ENCODE measurements around the gene STX1A. TPM values are rescaled to one million over a fixed set of nuclear protein-coding genes. Genes with fewer than 3 reads are reported as not detected.

The STX1A gene
- polyA plus RNA-seq, 1 donor (not counting 4 experiments of a cell fraction or from before 2014, with no cell fraction given): 22.4 TPM

DNA sequence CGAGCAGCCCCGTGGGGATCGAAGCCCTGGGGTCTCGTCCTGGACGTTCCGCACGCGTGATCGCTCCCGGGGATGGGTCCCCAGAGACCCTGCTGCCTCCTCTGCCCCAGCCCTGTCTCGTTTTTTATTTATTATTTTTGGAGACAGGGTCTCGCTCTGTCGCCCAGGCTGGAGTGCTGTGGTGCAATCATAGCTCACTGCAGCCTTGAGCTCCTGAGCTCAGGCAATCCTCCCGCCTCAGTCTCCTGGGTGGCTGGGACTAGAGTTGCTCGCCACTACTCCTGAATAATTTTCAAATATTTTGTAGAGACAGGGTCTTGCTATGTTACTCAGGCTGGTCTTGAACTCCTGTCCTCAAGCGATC is 319 bp upstream of the STX1A start:
- Histone ChIP-seq H3K9ac (ENCODE audit: control insufficient read depth, extremely low read depth, insufficient read depth, low read length) (peak overlapping the region; percentile 15), H3K27me3 (ENCODE audit: control insufficient read depth, extremely low read depth, insufficient read depth, low read length) (no peaks in the 10 kb centered on the region), H3K4me1 (ENCODE audit: control insufficient read depth, extremely low read depth, insufficient read depth, low read length) (peaks cover 33% of the 10 kb centered on the region), H4K20me1 (ENCODE audit: control insufficient read depth, extremely low read depth, insufficient read depth, low read length) (peaks cover 25% of the 10 kb centered on the region), H3K9me1 (ENCODE audit: control insufficient read depth, extremely low read depth, insufficient read depth, low read length) (peaks cover 10% of the 10 kb centered on the region), H3K79me2 (ENCODE audit: control insufficient read depth, insufficient read depth, low read length) (peaks cover 36% of the 10 kb centered on the region), H3K9me3 (ENCODE audit: control insufficient read depth, low read depth, low read length) (no peaks in the 10 kb centered on the region), H3K36me3 (ENCODE audit: control insufficient read depth in 2 of 2, extremely low read depth in 1 of 2, insufficient read depth in 2 of 2, low read length in 2 of 2) (peaks cover 3 to 8% of the 10 kb centered on the region in 2 experiments), H3K27ac (ENCODE audit: control insufficient read depth, insufficient read depth, low read length) (no peak overlapping the region), H2AFZ (ENCODE audit: control insufficient read depth, low read length) (no peak overlapping the region), H3K4me2 (ENCODE audit: control insufficient read depth, extremely low read depth, insufficient read depth, low read depth, low read length) (peak overlapping the region; percentile 58), H3K4me3 (ENCODE audit: control insufficient read depth in 2 of 3, extremely low read depth in 1 of 3, insufficient read depth in 2 of 3, low read depth in 1 of 3, low read length in 3 of 3) (peak overlapping the region in 2 of 3 experiments; percentile 12 to 42)
- FAIRE-seq: no peak
- dilution Hi-C loops (cut with MboI; ENCODE audit: extremely low pct_ligation_motif_present, low sequenced_read_pairs): no loop called here
- no peak for DNase-seq (ENCODE audit: low read depth, low spot score)
- TF ChIP-seq EZH2 (IDR thresholded peaks at IDR 0.05; ENCODE audit: low read length): no peak
- TF ChIP-seq CTCF (optimal IDR thresholded peaks at IDR 0.05 in 1 of 3, IDR thresholded peaks at IDR 0.05 in 1 of 3, conservative IDR thresholded peaks at IDR 0.05 in 1 of 3; ENCODE audit: extremely low read depth in 1 of 3, insufficient read depth in 2 of 3, low read length in 3 of 3): no peak

DNA sequence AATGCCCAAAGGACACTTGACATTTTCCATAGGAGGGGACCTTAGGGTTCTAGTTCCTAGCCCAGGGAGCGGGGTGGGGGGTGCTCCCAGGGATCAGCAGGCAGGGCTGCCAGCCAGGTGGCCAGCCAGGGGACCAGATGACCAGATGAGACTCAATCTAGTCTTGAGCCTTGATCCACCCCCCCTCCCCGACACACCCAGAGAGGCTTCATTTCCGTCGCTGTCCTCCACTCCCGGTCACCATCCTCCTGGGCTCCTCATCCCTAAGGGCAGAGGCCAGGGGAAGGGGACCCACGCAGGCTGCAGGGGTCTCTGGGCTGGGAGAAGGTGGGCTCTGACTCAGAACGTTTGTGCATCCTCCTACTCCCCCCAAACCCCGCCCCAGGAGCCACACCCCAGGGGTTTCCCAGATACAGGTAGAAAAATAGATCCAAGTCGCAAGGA is 1.0 kb downstream of the STX1A start:
- peak overlapping the region; percentile 96 for H3K4me2 ChIP-seq (ENCODE audit: control insufficient read depth, extremely low read depth, insufficient read depth, low read depth, low read length)
- H3K9ac ChIP-seq (ENCODE audit: control insufficient read depth, extremely low read depth, insufficient read depth, low read length): peak overlapping the region; percentile 89
- TF ChIP-seq CTCF (optimal IDR thresholded peaks at IDR 0.05 in 1 of 3, IDR thresholded peaks at IDR 0.05 in 1 of 3, conservative IDR thresholded peaks at IDR 0.05 in 1 of 3; ENCODE audit: extremely low read depth in 1 of 3, insufficient read depth in 2 of 3, low read length in 3 of 3): no peak
- TF ChIP-seq EZH2 (IDR thresholded peaks at IDR 0.05; ENCODE audit: low read length): no peak
- H3K27ac ChIP-seq (ENCODE audit: control insufficient read depth, insufficient read depth, low read length): peak overlapping the region; percentile 83
- no peaks in the 10 kb centered on the region for H3K27me3 ChIP-seq (ENCODE audit: control insufficient read depth, extremely low read depth, insufficient read depth, low read length)
- H3K4me3 ChIP-seq (ENCODE audit: control insufficient read depth in 2 of 3, extremely low read depth in 1 of 3, insufficient read depth in 2 of 3, low read depth in 1 of 3, low read length in 3 of 3): peak overlapping the region; percentile 85 to 95 (median 93)
- H4K20me1 ChIP-seq (ENCODE audit: control insufficient read depth, extremely low read depth, insufficient read depth, low read length): peaks cover 31% of the 10 kb centered on the region
- no peak overlapping the region for H2AFZ ChIP-seq (ENCODE audit: control insufficient read depth, low read length)
- peaks cover 10 to 12% of the 10 kb centered on the region in 2 experiments for H3K36me3 ChIP-seq (ENCODE audit: control insufficient read depth in 2 of 2, extremely low read depth in 1 of 2, insufficient read depth in 2 of 2, low read length in 2 of 2)
- H3K79me2 ChIP-seq (ENCODE audit: control insufficient read depth, insufficient read depth, low read length): peaks cover 47% of the 10 kb centered on the region
- no peak for DNase-seq (ENCODE audit: low read depth, low spot score)
- no peaks in the 10 kb centered on the region for H3K9me3 ChIP-seq (ENCODE audit: control insufficient read depth, low read depth, low read length)
- peaks cover 14% of the 10 kb centered on the region for H3K9me1 ChIP-seq (ENCODE audit: control insufficient read depth, extremely low read depth, insufficient read depth, low read length)
- no peak for FAIRE-seq
- dilution Hi-C loops (cut with MboI; ENCODE audit: extremely low pct_ligation_motif_present, low sequenced_read_pairs): no loop called here
- H3K4me1 ChIP-seq (ENCODE audit: control insufficient read depth, extremely low read depth, insufficient read depth, low read length): peaks cover 33% of the 10 kb centered on the region
